Measurements from ENCODE around the gene EMC7. TPM values are rescaled to one million over a fixed set of nuclear protein-coding genes. Genes with fewer than 3 reads are reported as not detected.

The EMC7 gene
- total and polyA plus RNA-seq, 10 of the 15 experiments (the other 5 are each of a cell fraction or from before 2014, with no cell fraction given): 16.5 to 88.9 (median 45.0) TPM

Other genes starting within 250 kb of the EMC7 start
Only the 7 nearest of the 8 such genes appear.
- not detected in 2 replicates for gene CHRM5, start 133.4 kb downstream of the EMC7 start, total RNA-seq (2014; rRNA removed)
- gene CHRM5, start 133.4 kb downstream of the EMC7 start, total RNA-seq (2014; rRNA removed; fragmentation: Illumina TruSeq; extraction: Trizol): 0.04 TPM in 1 of 2 replicates, not detected in the other
- not detected in 2 replicates for gene CHRM5, start 133.4 kb downstream of the EMC7 start, total RNA-seq (2021)
- gene CHRM5, start 133.4 kb downstream of the EMC7 start, polyA plus RNA-seq (2011; rRNA removed): not detected in 2 replicates
- gene CHRM5, start 133.4 kb downstream of the EMC7 start, polyA plus RNA-seq (2014; fragmentation: Illumina TruSeq; extraction: Trizol): 0.01 TPM in 1 of 2 replicates, not detected in the other
- not detected for gene CHRM5, start 133.4 kb downstream of the EMC7 start, polyA plus RNA-seq (2014; fragmentation: Nextera tagmentation; extraction: Ambion mirVana)
- 0.05 and 0.10 TPM in 2 replicates for gene CHRM5, start 133.4 kb downstream of the EMC7 start, polyA plus RNA-seq (2014; rRNA removed)
- under 1 TPM in 1 of 2 experiments, not detected in 1; 0.03 TPM for gene CHRM5, start 133.4 kb downstream of the EMC7 start, polyA plus RNA-seq (2016; fragmentation: Nextera tagmentation; extraction: Ambion mirVana)
- 15.1 and 16.3 TPM in 2 replicates for gene AVEN, start 62.7 kb downstream of the EMC7 start, total RNA-seq (2014; rRNA removed)
- gene AVEN, start 62.7 kb downstream of the EMC7 start, total RNA-seq (2014; rRNA removed; fragmentation: Illumina TruSeq; extraction: Trizol): 12.2 and 12.7 TPM in 2 replicates
- 13.3 and 14.3 TPM in 2 replicates for gene AVEN, start 62.7 kb downstream of the EMC7 start, total RNA-seq (2021)
- gene AVEN, start 62.7 kb downstream of the EMC7 start, polyA plus RNA-seq (2011; rRNA removed): 7.9 and 9.4 TPM in 2 replicates
- gene AVEN, start 62.7 kb downstream of the EMC7 start, polyA plus RNA-seq (2014; fragmentation: Illumina TruSeq; extraction: Trizol): 13.3 and 16.1 TPM in 2 replicates
- 1 to 10 TPM; 6.3 to 9.5 TPM for gene AVEN, start 62.7 kb downstream of the EMC7 start, polyA plus RNA-seq (2014; fragmentation: Nextera tagmentation; extraction: Ambion mirVana)
- 9.8 and 10.2 TPM in 2 replicates for gene AVEN, start 62.7 kb downstream of the EMC7 start, polyA plus RNA-seq (2014; rRNA removed)
- gene AVEN, start 62.7 kb downstream of the EMC7 start, polyA plus RNA-seq (2016; fragmentation: Nextera tagmentation; extraction: Ambion mirVana): 10 to 100 TPM in 1 of 2 experiments, 1 to 10 TPM in 1; 1.4 to 10.8 TPM
- gene PGBD4, start 221 bp upstream of the EMC7 start, total RNA-seq (2014; rRNA removed): 3.1 TPM in 2 replicates
- gene PGBD4, start 221 bp upstream of the EMC7 start, total RNA-seq (2014; rRNA removed; fragmentation: Illumina TruSeq; extraction: Trizol): 3.3 and 3.6 TPM in 2 replicates
- gene PGBD4, start 221 bp upstream of the EMC7 start, total RNA-seq (2021): 2.3 and 2.4 TPM in 2 replicates
- gene PGBD4, start 221 bp upstream of the EMC7 start, polyA plus RNA-seq (2011; rRNA removed): 5.8 and 8.2 TPM in 2 replicates
- 3.7 and 4.7 TPM in 2 replicates for gene PGBD4, start 221 bp upstream of the EMC7 start, polyA plus RNA-seq (2014; fragmentation: Illumina TruSeq; extraction: Trizol)
- gene PGBD4, start 221 bp upstream of the EMC7 start, polyA plus RNA-seq (2014; fragmentation: Nextera tagmentation; extraction: Ambion mirVana): 1 to 10 TPM; 1.2 to 1.6 TPM
- 2.6 and 3.7 TPM in 2 replicates for gene PGBD4, start 221 bp upstream of the EMC7 start, polyA plus RNA-seq (2014; rRNA removed)
- 1 to 10 TPM; 1.5 TPM for gene PGBD4, start 221 bp upstream of the EMC7 start, polyA plus RNA-seq (2016; fragmentation: Nextera tagmentation; extraction: Ambion mirVana)
- gene KATNBL1, start 108.2 kb upstream of the EMC7 start, total RNA-seq (2014; rRNA removed): 28.9 and 35.2 TPM in 2 replicates
- gene KATNBL1, start 108.2 kb upstream of the EMC7 start, total RNA-seq (2014; rRNA removed; fragmentation: Illumina TruSeq; extraction: Trizol): 39.4 and 39.5 TPM in 2 replicates
- 29.6 and 31.3 TPM in 2 replicates for gene KATNBL1, start 108.2 kb upstream of the EMC7 start, total RNA-seq (2021)
- gene KATNBL1, start 108.2 kb upstream of the EMC7 start, polyA plus RNA-seq (2011; rRNA removed): 42.9 and 75.6 TPM in 2 replicates
- gene KATNBL1, start 108.2 kb upstream of the EMC7 start, polyA plus RNA-seq (2014; fragmentation: Illumina TruSeq; extraction: Trizol): 27.2 and 37.2 TPM in 2 replicates
- 10 to 100 TPM in 1 of 2 experiments, 1 to 10 TPM in 1; 7.8 to 11.9 TPM for gene KATNBL1, start 108.2 kb upstream of the EMC7 start, polyA plus RNA-seq (2014; fragmentation: Nextera tagmentation; extraction: Ambion mirVana)
- gene KATNBL1, start 108.2 kb upstream of the EMC7 start, polyA plus RNA-seq (2014; rRNA removed): 22.3 and 28.6 TPM in 2 replicates
- 10 to 100 TPM; 54.9 to 58.8 TPM for gene KATNBL1, start 108.2 kb upstream of the EMC7 start, polyA plus RNA-seq (2016; fragmentation: Nextera tagmentation; extraction: Ambion mirVana)
- gene EMC4, start 123.2 kb upstream of the EMC7 start, total RNA-seq (2014; rRNA removed): 115 and 118 TPM in 2 replicates
- gene EMC4, start 123.2 kb upstream of the EMC7 start, total RNA-seq (2014; rRNA removed; fragmentation: Illumina TruSeq; extraction: Trizol): 77.3 and 79.3 TPM in 2 replicates
- 71.9 and 76.0 TPM in 2 replicates for gene EMC4, start 123.2 kb upstream of the EMC7 start, total RNA-seq (2021)
- gene EMC4, start 123.2 kb upstream of the EMC7 start, polyA plus RNA-seq (2011; rRNA removed): 51.9 and 68.5 TPM in 2 replicates
- gene EMC4, start 123.2 kb upstream of the EMC7 start, polyA plus RNA-seq (2014; fragmentation: Illumina TruSeq; extraction: Trizol): 85.6 and 93.9 TPM in 2 replicates
- 10 to 100 TPM; 37.0 to 63.8 TPM for gene EMC4, start 123.2 kb upstream of the EMC7 start, polyA plus RNA-seq (2014; fragmentation: Nextera tagmentation; extraction: Ambion mirVana)
- 123 and 139 TPM in 2 replicates for gene EMC4, start 123.2 kb upstream of the EMC7 start, polyA plus RNA-seq (2014; rRNA removed)
- 100 to 1,000 TPM; 157 to 169 TPM for gene EMC4, start 123.2 kb upstream of the EMC7 start, polyA plus RNA-seq (2016; fragmentation: Nextera tagmentation; extraction: Ambion mirVana)
- gene SLC12A6, start 235.9 kb upstream of the EMC7 start, total RNA-seq (2014; rRNA removed): 32.9 and 34.3 TPM in 2 replicates
- gene SLC12A6, start 235.9 kb upstream of the EMC7 start, total RNA-seq (2014; rRNA removed; fragmentation: Illumina TruSeq; extraction: Trizol): 34.2 and 34.9 TPM in 2 replicates
- 33.2 and 36.3 TPM in 2 replicates for gene SLC12A6, start 235.9 kb upstream of the EMC7 start, total RNA-seq (2021)
- 94.4 and 94.8 TPM in 2 replicates for gene SLC12A6, start 235.9 kb upstream of the EMC7 start, polyA plus RNA-seq (2011; rRNA removed)
- gene SLC12A6, start 235.9 kb upstream of the EMC7 start, polyA plus RNA-seq (2014; fragmentation: Illumina TruSeq; extraction: Trizol): 52.3 and 61.7 TPM in 2 replicates
- gene SLC12A6, start 235.9 kb upstream of the EMC7 start, polyA plus RNA-seq (2014; fragmentation: Nextera tagmentation; extraction: Ambion mirVana): 1 to 10 TPM; 4.7 to 4.8 TPM
- 42.7 and 51.7 TPM in 2 replicates for gene SLC12A6, start 235.9 kb upstream of the EMC7 start, polyA plus RNA-seq (2014; rRNA removed)
- 10 to 100 TPM; 15.2 to 16.7 TPM for gene SLC12A6, start 235.9 kb upstream of the EMC7 start, polyA plus RNA-seq (2016; fragmentation: Nextera tagmentation; extraction: Ambion mirVana)
- 428 and 429 TPM in 2 replicates for gene NOP10, start 241.3 kb upstream of the EMC7 start, total RNA-seq (2014; rRNA removed)
- gene NOP10, start 241.3 kb upstream of the EMC7 start, total RNA-seq (2014; rRNA removed; fragmentation: Illumina TruSeq; extraction: Trizol): 411 and 417 TPM in 2 replicates
- 225 and 230 TPM in 2 replicates for gene NOP10, start 241.3 kb upstream of the EMC7 start, total RNA-seq (2021)
- gene NOP10, start 241.3 kb upstream of the EMC7 start, polyA plus RNA-seq (2011; rRNA removed): 441 and 556 TPM in 2 replicates
- gene NOP10, start 241.3 kb upstream of the EMC7 start, polyA plus RNA-seq (2014; fragmentation: Illumina TruSeq; extraction: Trizol): 492 and 609 TPM in 2 replicates
- gene NOP10, start 241.3 kb upstream of the EMC7 start, polyA plus RNA-seq (2014; fragmentation: Nextera tagmentation; extraction: Ambion mirVana): 1,000 to 10,000 TPM; 1,758 to 1,778 TPM
- 518 and 534 TPM in 2 replicates for gene NOP10, start 241.3 kb upstream of the EMC7 start, polyA plus RNA-seq (2014; rRNA removed)
- gene NOP10, start 241.3 kb upstream of the EMC7 start, polyA plus RNA-seq (2016; fragmentation: Nextera tagmentation; extraction: Ambion mirVana): 100 to 1,000 TPM; 590 to 634 TPM